GM23338 (cell line): Measurements from ENCODE around the gene ZNF346. TPM values are rescaled to one million over a fixed set of nuclear protein-coding genes. Genes with fewer than 3 reads are reported as not detected.

ENCODE experiments used
- ATAC-seq: fragments of 200-7000 bp; cut with Tn5 transposase; 3 replicates; pipeline ENCODE4 v1.9.1; 2020
- DNase-seq: peaks from one replicate; pipeline ENCODE4 v3.0.0-alpha.2; 2015; ENCODE audit warnings: low spot score
- H2AFZ ChIP-seq: fragments of 200-600 bp; sonication (generic); 2 replicates; pipeline ENCODE4 v1.8.0; 2016; ENCODE audit warnings: antibody characterized with exemption, mild to moderate bottlenecking, moderate library complexity
- H3F3A ChIP-seq: fragments of 200-600 bp; sonication (generic); replicated peaks from 2 replicates; pipeline ENCODE4 v1.8.0; 2017; ENCODE audit warnings: antibody characterized with exemption, mixed run types, low read depth
- H3K27ac ChIP-seq: fragments of 200-600 bp; sonication (generic); 2 replicates; pipeline ENCODE4 v1.6.1; 2016; ENCODE audit warnings: low read depth
- H3K27me3 ChIP-seq: fragments of 200-600 bp; sonication (generic); 2 replicates; pipeline ENCODE4 v1.8.0; 2016; ENCODE audit warnings: mild to moderate bottlenecking, mixed run types, moderate library complexity; ENCODE audit not compliant: insufficient read depth
- H3K36me3 ChIP-seq: fragments of 200-600 bp; sonication (generic); 2 replicates; pipeline ENCODE4 v1.8.0; 2016; ENCODE audit warnings: mild to moderate bottlenecking; ENCODE audit not compliant: insufficient read depth
- H3K4me1 ChIP-seq: fragments of 200-600 bp; sonication (generic); 2 replicates; pipeline ENCODE4 v1.8.0; 2016; ENCODE audit warnings: mild to moderate bottlenecking, moderate library complexity; ENCODE audit not compliant: insufficient read depth
- H3K4me2 ChIP-seq: fragments of 200-600 bp; sonication (generic); 2 replicates; pipeline ENCODE4 v1.7.1; 2017; ENCODE audit warnings: mixed run types
- H3K4me3 ChIP-seq: fragments of 200-600 bp; sonication (generic); 2 replicates; pipeline ENCODE4 v1.6.1; 2016; ENCODE audit warnings: mixed run types
- H3K79me2 ChIP-seq: fragments of 200-600 bp; sonication (generic); replicated peaks from 2 replicates; pipeline ENCODE4 v1.8.0; 2017; ENCODE audit warnings: mild to moderate bottlenecking; ENCODE audit not compliant: insufficient read depth
- H3K9me2 ChIP-seq: fragments of 200-600 bp; sonication (generic); 2 replicates; pipeline ENCODE4 v1.8.0; 2017; ENCODE audit not compliant: insufficient read depth
- H4K20me1 ChIP-seq: fragments of 200-600 bp; sonication (generic); replicated peaks from 2 replicates; pipeline ENCODE4 v1.8.0; 2017; ENCODE audit warnings: mild to moderate bottlenecking; ENCODE audit not compliant: insufficient read depth
- H3K27ac Mint-ChIP-seq: 2 replicates; pipeline ENCODE4 v1.8.0; 2020; ENCODE audit warnings: inconsistent platforms, mild to moderate bottlenecking, moderate library complexity, mixed read lengths
- H3K27me3 Mint-ChIP-seq: 3 replicates; pipeline ENCODE4 v1.8.0; 2022; ENCODE audit warnings: low read depth, mild to moderate bottlenecking, moderate library complexity, mixed read lengths, inconsistent platforms; ENCODE audit not compliant: insufficient read depth, poor library complexity
- H3K36me3 Mint-ChIP-seq: 3 replicates; pipeline ENCODE4 v1.8.0; 2021; ENCODE audit warnings: low read depth, mild to moderate bottlenecking, inconsistent platforms, moderate library complexity, mixed read lengths
- H3K4me1 Mint-ChIP-seq: 3 replicates; pipeline ENCODE4 v1.8.0; 2020; ENCODE audit warnings: mild to moderate bottlenecking, inconsistent platforms, mixed read lengths
- H3K4me3 Mint-ChIP-seq: 3 replicates; pipeline ENCODE4 v1.8.0; 2021; ENCODE audit warnings: moderate library complexity, mild to moderate bottlenecking, inconsistent platforms, mixed read lengths
- H3K9me3 Mint-ChIP-seq: 3 replicates; pipeline ENCODE4 v1.8.0; 2020; ENCODE audit warnings: moderate library complexity, mild to moderate bottlenecking, inconsistent platforms, mixed read lengths
- CREB1 ChIP-seq: fragments of 250-450 bp; sonication (Bioruptor Pico); IDR thresholded peaks from 2 replicates; pipeline ENCODE4 v1.5.0; 2020; ENCODE audit warnings: low read depth, mild to moderate bottlenecking, moderate library complexity
- CTCF ChIP-seq, 2 experiments: fragments of 200-600 bp in 1 of 2; sonication (generic) in 1 of 2; conservative IDR thresholded peaks; 2 replicates each; pipeline versions ENCODE4 v1.5.1 to v1.6.1; 2016 to 2017; ENCODE audit warnings: antibody characterized with exemption in 2 of 2, low read depth in 2 of 2, mild to moderate bottlenecking in 2 of 2, moderate library complexity in 1 of 2
- EZH2 ChIP-seq: fragments of 200-600 bp; sonication (generic); IDR thresholded peaks from one replicate; pipeline ENCODE4 v1.8.0; 2017; ENCODE audit warnings: antibody characterized with exemption, mild to moderate bottlenecking, low read depth; ENCODE audit not compliant: unreplicated experiment
- EZH2phosphoT487 ChIP-seq: fragments of 200-600 bp; sonication (generic); IDR thresholded peaks from one replicate; pipeline ENCODE4 v1.8.1; 2018; ENCODE audit warnings: antibody characterized with exemption; ENCODE audit not compliant: unreplicated experiment
- JUNB ChIP-seq: IDR thresholded peaks from one replicate; pipeline ENCODE4 v1.6.1; 2016; ENCODE audit warnings: antibody characterized with exemption; ENCODE audit not compliant: unreplicated experiment
- NANOG ChIP-seq: IDR thresholded peaks from 2 replicates; pipeline ENCODE4 v1.6.1; 2016; ENCODE audit warnings: antibody characterized with exemption, borderline replicate concordance
- POLR2AphosphoS5 ChIP-seq: IDR thresholded peaks from 2 replicates; pipeline ENCODE4 v1.6.1; 2016; ENCODE audit warnings: antibody characterized with exemption, low read depth
- STAT1 ChIP-seq: IDR thresholded peaks from one replicate; pipeline ENCODE4 v1.6.1; 2016; ENCODE audit warnings: antibody characterized with exemption; ENCODE audit not compliant: unreplicated experiment
- ZNF114 ChIP-seq: fragments of 250-450 bp; sonication (Bioruptor Pico); IDR thresholded peaks from 2 replicates; pipeline ENCODE4 v1.5.0; 2020; ENCODE audit warnings: mild to moderate bottlenecking, moderate library complexity
- ZNF331 ChIP-seq: fragments of 250-450 bp; sonication (Bioruptor Pico); IDR thresholded peaks from 2 replicates; pipeline ENCODE4 v1.5.0; 2020; ENCODE audit warnings: low read depth, mild to moderate bottlenecking, moderate library complexity
- polyA plus RNA-seq: library from polyadenylated mRNA; unstranded; fragments of >200 nt; fragmentation: Nextera tagmentation; extraction: Ambion mirVana; gene quantifications from 2 replicates; pipeline ENCODE4 v1.2.1, GENCODE V29; 2016
- total RNA-seq: library from RNA; depleted of rRNA; stranded (reverse); fragments of >200 nt; shearing (Covaris generic); gene quantifications from 2 replicates; pipeline ENCODE4 v1.2.3, GENCODE V29; 2014
- TF ChIP-seq, protein P1 (sequence below): fragments of 250-450 bp; sonication (Bioruptor Pico); IDR thresholded peaks from 2 replicates; pipeline ENCODE4 v1.5.0; 2020; ENCODE audit warnings: mild to moderate bottlenecking, moderate library complexity
- TF ChIP-seq, protein P2 (sequence below): IDR thresholded peaks from 2 replicates; pipeline ENCODE4 v1.6.1; 2016; ENCODE audit warnings: antibody characterized with exemption
- TF ChIP-seq, protein P3 (sequence below): IDR thresholded peaks from one replicate; pipeline ENCODE4 v1.6.1; 2018; ENCODE audit warnings: antibody characterized with exemption; ENCODE audit not compliant: unreplicated experiment

The ZNF346 gene
- total and polyA plus RNA-seq, 2 experiments from 2014 or later, result 11.0 to 27.2 TPM

DNA sequence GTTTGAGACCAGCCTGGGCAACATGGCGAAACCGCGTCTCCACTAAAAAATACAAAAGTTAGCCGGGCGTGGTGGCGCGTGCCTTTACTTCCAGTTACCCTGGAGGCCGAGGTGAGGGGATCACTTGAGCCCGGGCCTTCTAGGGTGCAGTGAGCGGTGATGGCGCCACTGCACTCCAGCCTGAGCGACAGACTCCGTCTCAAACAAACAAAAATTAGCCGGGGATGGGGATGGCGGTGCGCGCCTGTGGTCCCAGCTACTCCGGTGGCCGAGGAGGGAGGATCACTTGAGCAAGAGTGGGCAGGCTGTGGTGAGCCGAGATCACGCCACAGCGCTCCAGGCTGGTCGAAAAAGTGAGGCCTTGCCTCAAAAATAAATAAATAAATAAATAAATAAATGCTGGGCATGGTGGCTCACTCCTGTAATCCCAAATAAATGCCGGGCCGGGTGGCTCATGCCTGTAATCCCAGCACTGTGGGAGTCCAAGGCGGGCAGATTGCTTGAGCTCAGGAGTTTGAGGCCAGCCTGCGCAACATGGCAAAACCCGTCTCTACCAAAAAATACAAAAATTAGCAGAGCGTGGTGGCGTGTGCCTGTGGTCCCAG is 95.0 kb downstream of the ZNF346 start:
- Mint-ChIP-seq H3K27me3 (peaks cover 27% of the 10 kb centered on the region), H3K4me3 (no peak overlapping the region)
- peaks cover 15% of the 10 kb centered on the region; the same call in 1 of the 2 replicates for H3F3A ChIP-seq

More for the DNA sequence above, 95.0 kb downstream of the ZNF346 start:
- H2AFZ ChIP-seq, result peak overlapping the region; percentile 84; the same call in 1 of the 2 replicates
- no peak for DNase-seq
- H3K36me3 ChIP-seq, result no peaks in the 10 kb centered on the region
- H3K4me3 ChIP-seq, result no peak overlapping the region
- H3K9me2 ChIP-seq, result no peaks in the 10 kb centered on the region
- no peak overlapping the region for H3K27ac ChIP-seq
- Mint-ChIP-seq H3K9me3 (peaks cover 6% of the 10 kb centered on the region; the same call in 2 of the 3 replicates), H3K4me1 (peaks cover 9% of the 10 kb centered on the region), H3K36me3 (0 out of 3 replicates have a peak, but pooled peaks cover 4% of the 10 kb centered on the region), H3K27ac (no peak overlapping the region)
- no peak for ATAC-seq
- H4K20me1 ChIP-seq, result no peaks in the 10 kb centered on the region
- H3K79me2 ChIP-seq, result no peaks in the 10 kb centered on the region
- peaks cover 8% of the 10 kb centered on the region for H3K4me1 ChIP-seq
- no peak overlapping the region for H3K4me2 ChIP-seq
- H3K27me3 ChIP-seq, result 0 out of 2 replicates have a peak, but pooled peaks cover 3% of the 10 kb centered on the region
- TF ChIP-seq, protein P1, sequence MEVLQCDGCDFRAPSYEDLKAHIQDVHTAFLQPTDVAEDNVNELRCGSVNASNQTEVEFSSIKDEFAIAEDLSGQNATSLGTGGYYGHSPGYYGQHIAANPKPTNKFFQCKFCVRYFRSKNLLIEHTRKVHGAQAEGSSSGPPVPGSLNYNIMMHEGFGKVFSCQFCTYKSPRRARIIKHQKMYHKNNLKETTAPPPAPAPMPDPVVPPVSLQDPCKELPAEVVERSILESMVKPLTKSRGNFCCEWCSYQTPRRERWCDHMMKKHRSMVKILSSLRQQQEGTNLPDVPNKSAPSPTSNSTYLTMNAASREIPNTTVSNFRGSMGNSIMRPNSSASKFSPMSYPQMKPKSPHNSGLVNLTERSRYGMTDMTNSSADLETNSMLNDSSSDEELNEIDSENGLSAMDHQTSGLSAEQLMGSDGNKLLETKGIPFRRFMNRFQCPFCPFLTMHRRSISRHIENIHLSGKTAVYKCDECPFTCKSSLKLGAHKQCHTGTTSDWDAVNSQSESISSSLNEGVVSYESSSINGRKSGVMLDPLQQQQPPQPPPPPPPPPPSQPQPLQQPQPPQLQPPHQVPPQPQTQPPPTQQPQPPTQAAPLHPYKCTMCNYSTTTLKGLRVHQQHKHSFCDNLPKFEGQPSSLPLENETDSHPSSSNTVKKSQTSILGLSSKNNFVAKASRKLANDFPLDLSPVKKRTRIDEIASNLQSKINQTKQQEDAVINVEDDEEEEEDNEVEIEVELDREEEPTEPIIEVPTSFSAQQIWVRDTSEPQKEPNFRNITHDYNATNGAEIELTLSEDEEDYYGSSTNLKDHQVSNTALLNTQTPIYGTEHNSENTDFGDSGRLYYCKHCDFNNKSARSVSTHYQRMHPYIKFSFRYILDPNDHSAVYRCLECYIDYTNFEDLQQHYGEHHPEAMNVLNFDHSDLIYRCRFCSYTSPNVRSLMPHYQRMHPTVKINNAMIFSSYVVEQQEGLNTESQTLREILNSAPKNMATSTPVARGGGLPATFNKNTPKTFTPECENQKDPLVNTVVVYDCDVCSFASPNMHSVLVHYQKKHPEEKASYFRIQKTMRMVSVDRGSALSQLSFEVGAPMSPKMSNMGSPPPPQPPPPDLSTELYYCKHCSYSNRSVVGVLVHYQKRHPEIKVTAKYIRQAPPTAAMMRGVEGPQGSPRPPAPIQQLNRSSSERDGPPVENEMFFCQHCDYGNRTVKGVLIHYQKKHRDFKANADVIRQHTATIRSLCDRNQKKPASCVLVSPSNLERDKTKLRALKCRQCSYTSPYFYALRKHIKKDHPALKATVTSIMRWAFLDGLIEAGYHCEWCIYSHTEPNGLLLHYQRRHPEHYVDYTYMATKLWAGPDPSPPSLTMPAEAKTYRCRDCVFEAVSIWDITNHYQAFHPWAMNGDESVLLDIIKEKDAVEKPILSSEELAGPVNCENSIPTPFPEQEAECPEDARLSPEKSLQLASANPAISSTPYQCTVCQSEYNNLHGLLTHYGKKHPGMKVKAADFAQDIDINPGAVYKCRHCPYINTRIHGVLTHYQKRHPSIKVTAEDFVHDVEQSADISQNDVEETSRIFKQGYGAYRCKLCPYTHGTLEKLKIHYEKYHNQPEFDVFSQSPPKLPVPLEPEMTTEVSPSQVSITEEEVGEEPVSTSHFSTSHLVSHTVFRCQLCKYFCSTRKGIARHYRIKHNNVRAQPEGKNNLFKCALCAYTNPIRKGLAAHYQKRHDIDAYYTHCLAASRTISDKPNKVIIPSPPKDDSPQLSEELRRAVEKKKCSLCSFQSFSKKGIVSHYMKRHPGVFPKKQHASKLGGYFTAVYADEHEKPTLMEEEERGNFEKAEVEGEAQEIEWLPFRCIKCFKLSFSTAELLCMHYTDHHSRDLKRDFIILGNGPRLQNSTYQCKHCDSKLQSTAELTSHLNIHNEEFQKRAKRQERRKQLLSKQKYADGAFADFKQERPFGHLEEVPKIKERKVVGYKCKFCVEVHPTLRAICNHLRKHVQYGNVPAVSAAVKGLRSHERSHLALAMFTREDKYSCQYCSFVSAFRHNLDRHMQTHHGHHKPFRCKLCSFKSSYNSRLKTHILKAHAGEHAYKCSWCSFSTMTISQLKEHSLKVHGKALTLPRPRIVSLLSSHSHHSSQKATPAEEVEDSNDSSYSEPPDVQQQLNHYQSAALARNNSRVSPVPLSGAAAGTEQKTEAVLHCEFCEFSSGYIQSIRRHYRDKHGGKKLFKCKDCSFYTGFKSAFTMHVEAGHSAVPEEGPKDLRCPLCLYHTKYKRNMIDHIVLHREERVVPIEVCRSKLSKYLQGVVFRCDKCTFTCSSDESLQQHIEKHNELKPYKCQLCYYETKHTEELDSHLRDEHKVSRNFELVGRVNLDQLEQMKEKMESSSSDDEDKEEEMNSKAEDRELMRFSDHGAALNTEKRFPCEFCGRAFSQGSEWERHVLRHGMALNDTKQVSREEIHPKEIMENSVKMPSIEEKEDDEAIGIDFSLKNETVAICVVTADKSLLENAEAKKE (CRISPR knock-in tag), result no peak
- TF ChIP-seq CREB1 (CRISPR knock-in tag) (no peak), ZNF114 (CRISPR knock-in tag) (no peak), NANOG (no peak), EZH2phosphoT487 (no peak), CTCF (conservative IDR thresholded peaks at IDR 0.05; ENCODE audit: low read depth in 2 of 2) (no peak), JUNB (no peak), STAT1 (no peak), EZH2 (no peak), ZNF331 (no peak), POLR2AphosphoS5 (no peak)
- TF ChIP-seq, protein P2, sequence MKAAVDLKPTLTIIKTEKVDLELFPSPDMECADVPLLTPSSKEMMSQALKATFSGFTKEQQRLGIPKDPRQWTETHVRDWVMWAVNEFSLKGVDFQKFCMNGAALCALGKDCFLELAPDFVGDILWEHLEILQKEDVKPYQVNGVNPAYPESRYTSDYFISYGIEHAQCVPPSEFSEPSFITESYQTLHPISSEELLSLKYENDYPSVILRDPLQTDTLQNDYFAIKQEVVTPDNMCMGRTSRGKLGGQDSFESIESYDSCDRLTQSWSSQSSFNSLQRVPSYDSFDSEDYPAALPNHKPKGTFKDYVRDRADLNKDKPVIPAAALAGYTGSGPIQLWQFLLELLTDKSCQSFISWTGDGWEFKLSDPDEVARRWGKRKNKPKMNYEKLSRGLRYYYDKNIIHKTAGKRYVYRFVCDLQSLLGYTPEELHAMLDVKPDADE, result no peak
- TF ChIP-seq, protein P3, sequence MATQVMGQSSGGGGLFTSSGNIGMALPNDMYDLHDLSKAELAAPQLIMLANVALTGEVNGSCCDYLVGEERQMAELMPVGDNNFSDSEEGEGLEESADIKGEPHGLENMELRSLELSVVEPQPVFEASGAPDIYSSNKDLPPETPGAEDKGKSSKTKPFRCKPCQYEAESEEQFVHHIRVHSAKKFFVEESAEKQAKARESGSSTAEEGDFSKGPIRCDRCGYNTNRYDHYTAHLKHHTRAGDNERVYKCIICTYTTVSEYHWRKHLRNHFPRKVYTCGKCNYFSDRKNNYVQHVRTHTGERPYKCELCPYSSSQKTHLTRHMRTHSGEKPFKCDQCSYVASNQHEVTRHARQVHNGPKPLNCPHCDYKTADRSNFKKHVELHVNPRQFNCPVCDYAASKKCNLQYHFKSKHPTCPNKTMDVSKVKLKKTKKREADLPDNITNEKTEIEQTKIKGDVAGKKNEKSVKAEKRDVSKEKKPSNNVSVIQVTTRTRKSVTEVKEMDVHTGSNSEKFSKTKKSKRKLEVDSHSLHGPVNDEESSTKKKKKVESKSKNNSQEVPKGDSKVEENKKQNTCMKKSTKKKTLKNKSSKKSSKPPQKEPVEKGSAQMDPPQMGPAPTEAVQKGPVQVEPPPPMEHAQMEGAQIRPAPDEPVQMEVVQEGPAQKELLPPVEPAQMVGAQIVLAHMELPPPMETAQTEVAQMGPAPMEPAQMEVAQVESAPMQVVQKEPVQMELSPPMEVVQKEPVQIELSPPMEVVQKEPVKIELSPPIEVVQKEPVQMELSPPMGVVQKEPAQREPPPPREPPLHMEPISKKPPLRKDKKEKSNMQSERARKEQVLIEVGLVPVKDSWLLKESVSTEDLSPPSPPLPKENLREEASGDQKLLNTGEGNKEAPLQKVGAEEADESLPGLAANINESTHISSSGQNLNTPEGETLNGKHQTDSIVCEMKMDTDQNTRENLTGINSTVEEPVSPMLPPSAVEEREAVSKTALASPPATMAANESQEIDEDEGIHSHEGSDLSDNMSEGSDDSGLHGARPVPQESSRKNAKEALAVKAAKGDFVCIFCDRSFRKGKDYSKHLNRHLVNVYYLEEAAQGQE, result no peak
